RWPE1 (cell line): ENCODE data around the gene GSTM1.

Source experiments
- CTCF ChIA-PET: fragments of 350-600 bp; sonication (Branson Sonifier 250); formaldehyde crosslinking; extraction: SDS; loops from one replicate; lab custom pipeline; 2021; lab: Yijun Ruan, JAX
- POLR2A ChIA-PET: fragments of 400-600 bp; formaldehyde crosslinking; extraction: SDS; loops from one replicate; lab custom pipeline; 2020; ENCODE audit warnings: antibody characterized with exemption; ENCODE audit not compliant: low non-redundant PET; lab: Yijun Ruan, JAX
- DNase-seq: peaks from one replicate; pipeline ENCODE4 v3.0.0; 2012; ENCODE audit warnings: low spot score
- H3K27ac ChIP-seq: fragments of 450-650 bp; 2 replicates; pipeline ENCODE4 v1.5.1; 2017
- TF ChIP-seq, protein P1 (sequence below): fragments of 450-650 bp; conservative IDR thresholded peaks from 2 replicates; pipeline ENCODE4 v1.5.1; 2017; ENCODE audit warnings: low read depth, mild to moderate bottlenecking

Gene GSTM1

GRCh38 chr1:109719337-109719837 lies 31.8 kb downstream of the GSTM1 start:
- CTCF ChIA-PET, result no interaction called here
- no peak for DNase-seq
- no peak overlapping the region for H3K27ac ChIP-seq

DNA sequence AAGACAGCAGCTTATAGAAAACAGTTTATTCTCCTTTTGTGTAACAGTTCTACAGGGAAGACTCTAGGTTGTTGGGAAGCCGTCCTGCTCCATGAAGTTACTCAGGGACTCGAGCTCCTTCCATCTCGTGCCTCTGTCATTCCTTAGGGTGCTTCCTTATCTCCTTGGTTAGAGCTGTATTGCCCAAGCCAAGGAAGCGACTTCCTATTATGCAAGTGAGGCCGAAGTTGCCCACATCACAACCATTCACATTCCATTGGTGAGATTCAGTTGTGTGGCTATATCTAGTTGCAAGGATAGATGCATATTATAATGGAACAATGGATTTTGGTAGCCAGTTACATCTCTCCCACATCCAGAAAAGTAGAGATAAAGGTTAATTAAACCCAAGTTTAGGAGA lies 33.4 kb downstream of the GSTM1 start:
- POLR2A ChIA-PET, result no interaction called here

More at GRCh38 chr1:109719337-109719837, 31.8 kb downstream of the GSTM1 start:
- POLR2A ChIA-PET, result no interaction called here
- TF ChIP-seq, protein P1, sequence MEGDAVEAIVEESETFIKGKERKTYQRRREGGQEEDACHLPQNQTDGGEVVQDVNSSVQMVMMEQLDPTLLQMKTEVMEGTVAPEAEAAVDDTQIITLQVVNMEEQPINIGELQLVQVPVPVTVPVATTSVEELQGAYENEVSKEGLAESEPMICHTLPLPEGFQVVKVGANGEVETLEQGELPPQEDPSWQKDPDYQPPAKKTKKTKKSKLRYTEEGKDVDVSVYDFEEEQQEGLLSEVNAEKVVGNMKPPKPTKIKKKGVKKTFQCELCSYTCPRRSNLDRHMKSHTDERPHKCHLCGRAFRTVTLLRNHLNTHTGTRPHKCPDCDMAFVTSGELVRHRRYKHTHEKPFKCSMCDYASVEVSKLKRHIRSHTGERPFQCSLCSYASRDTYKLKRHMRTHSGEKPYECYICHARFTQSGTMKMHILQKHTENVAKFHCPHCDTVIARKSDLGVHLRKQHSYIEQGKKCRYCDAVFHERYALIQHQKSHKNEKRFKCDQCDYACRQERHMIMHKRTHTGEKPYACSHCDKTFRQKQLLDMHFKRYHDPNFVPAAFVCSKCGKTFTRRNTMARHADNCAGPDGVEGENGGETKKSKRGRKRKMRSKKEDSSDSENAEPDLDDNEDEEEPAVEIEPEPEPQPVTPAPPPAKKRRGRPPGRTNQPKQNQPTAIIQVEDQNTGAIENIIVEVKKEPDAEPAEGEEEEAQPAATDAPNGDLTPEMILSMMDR, result no peak

GRCh38 chr1:109721971-109722370 lies 34.4 kb downstream of the GSTM1 start:
- ChIA-PET CTCF (no interaction called here), POLR2A (no interaction called here)
- no peak overlapping the region for H3K27ac ChIP-seq
- TF ChIP-seq, protein P1, result no peak
- no peak for DNase-seq

More for the DNA sequence above, 33.4 kb downstream of the GSTM1 start:
- CTCF ChIA-PET, result interaction anchor here (0.6 kb wide), 2 partner anchors 129 to 1926 kb away, joined by 3 read pairs; no protein-coding TSS in a partner anchor
- DNase-seq, result no peak
- TF ChIP-seq, protein P1, result no peak
- no peak overlapping the region for H3K27ac ChIP-seq

DNA sequence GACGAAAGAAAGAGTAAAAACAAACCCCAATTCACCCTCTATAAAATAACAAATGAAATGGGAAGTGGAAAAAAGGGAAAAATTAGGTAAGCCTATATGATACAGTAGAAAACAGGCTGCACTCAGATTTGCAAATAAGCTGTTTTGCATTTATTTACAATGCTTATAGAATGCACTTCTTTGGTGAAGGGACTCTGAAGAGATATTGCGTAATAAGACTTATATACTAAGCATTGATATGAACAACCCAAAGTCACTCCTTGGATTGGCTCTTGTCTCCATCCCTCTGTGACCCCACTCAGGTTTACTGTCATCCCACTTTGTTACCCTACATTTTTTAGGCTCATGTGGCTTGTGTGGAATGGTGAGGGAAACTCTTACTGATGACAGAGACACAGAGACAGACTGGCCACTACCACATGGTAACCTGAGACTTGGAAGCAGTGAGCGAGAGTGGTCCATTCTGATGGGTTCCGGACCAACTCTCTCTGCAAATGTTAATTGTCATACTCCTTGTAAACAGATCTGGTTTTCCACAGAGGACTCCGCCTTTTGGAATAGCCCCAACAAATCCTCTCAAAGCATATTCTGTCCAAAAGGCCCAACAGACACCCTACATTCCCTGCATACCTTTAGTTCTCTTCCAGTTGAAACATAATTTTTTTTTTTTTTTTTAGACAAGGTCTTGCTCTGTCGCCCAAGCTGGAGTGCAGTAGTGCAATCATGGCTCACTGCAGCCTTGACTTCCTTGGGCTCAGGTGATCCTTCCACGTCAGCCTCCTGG lies 35.5 kb downstream of the GSTM1 start:
- POLR2A ChIA-PET, result no interaction called here
- H3K27ac ChIP-seq, result no peak overlapping the region
- TF ChIP-seq, protein P1, result no peak
- DNase-seq, result no peak
- CTCF ChIA-PET, result no interaction called here

DNA sequence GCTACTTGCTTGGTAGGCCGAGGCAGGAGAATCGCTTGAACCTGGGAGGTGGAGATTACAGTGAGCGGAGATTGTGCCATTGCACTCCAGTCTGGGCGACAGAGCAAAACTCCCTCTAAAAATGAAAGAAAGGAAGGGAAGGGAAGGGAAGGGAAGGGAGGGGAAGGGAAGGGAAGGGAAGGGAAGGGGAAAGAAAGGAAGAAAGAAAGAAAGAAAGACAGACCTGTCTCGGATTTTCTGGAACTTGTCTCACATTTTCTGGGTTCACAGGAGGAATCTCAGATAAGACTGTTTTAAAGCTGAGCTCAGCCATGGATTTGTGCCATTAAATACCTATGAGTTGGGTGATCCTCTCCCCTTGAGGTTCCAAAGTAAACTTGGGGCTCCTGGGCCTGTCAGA lies 37.3 kb downstream of the GSTM1 start:
- ChIA-PET POLR2A (no interaction called here), CTCF (no interaction called here)
- DNase-seq, result no peak
- no peak overlapping the region for H3K27ac ChIP-seq
- TF ChIP-seq, protein P1, result no peak

DNA sequence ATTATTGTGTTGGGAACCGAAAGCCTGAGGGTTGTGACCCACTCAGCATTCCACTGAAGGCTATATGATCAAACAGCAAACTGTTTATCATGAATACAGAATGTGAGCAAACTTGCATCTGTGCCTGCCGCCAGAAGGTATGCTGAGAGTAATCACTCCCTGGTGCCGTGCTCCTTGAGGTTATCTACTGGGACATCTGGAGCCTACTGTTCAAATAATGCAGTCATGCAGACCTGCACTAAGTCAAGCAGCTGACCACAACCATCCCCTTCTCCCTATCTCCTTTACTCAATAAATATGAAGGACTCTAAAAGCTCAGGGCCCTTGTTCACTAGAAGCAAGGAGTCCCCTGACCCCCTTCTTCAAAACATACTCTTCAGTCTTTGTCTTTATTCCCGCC lies 37.9 kb downstream of the GSTM1 start:
- H3K27ac ChIP-seq, result no peak overlapping the region
- TF ChIP-seq, protein P1, result no peak
- CTCF ChIA-PET, result no interaction called here
- POLR2A ChIA-PET, result no interaction called here
- DNase-seq, result no peak
